ENCODE results near the gene ABHD5. TPM values are rescaled to one million over a fixed set of nuclear protein-coding genes. Genes with fewer than 3 reads are reported as not detected.

ABHD5 gene
- total RNA-seq, 2 experiments from 2014 or later, result 8.6 to 9.8 TPM

DNA sequence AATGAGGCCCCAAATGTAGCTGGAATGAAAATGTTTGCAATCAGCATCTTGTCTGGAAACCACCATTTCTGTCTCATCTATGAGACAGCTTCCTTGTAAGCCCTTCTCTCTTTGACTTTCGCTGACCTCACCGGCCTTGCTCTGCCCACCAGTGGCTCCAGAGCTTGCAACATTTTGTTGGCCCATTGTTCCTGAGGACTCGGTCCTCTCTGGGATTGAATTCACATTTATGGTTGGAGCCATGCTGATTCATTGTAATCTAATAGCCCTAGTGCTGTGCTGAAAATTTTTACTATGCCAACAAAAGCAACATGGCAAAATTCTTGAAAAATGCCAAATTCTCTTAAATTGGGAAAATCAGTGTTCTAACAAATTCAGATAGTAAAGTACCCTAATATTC lies 37.2 kb downstream of the ABHD5 start:
- no peak overlapping the region for H3K27ac Mint-ChIP-seq
- H3K27me3 Mint-ChIP-seq, result no peaks in the 10 kb centered on the region
- POLR2A ChIA-PET, result no interaction called here
- H3K36me3 Mint-ChIP-seq (ENCODE audit: low read depth), result no peaks in the 10 kb centered on the region
- intact Hi-C loops (cut with DNase I, micrococcal nuclease), result no loop called here
- DNase-seq, result no peak
- ATAC-seq, result no peak
- no peaks in the 10 kb centered on the region for H3K4me1 Mint-ChIP-seq
- H3K9me3 Mint-ChIP-seq (ENCODE audit: low read depth), result no peaks in the 10 kb centered on the region
- H3K4me3 Mint-ChIP-seq, result no peak overlapping the region
- CTCF ChIA-PET, result no interaction called here

DNA sequence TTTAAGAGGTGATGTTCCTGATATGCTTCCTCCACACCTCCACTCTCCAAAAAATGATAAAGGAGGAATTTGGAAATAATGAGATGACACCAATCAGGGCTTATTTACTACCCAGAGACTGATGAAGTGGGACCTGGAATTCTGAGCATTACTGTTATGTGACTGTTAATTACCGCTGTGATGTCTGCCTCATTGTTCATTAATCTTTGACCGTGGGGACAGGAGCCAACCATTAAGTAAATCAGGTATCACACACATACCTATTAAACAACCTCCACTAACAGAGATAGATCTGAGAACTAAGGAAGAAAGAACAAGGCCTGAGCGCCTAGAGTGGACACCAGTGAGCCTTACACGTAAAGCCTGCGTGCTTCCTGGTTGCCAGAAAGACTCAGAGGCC lies 37.7 kb downstream of the ABHD5 start:
- Mint-ChIP-seq H3K36me3 (ENCODE audit: low read depth) (no peaks in the 10 kb centered on the region), H3K4me1 (no peaks in the 10 kb centered on the region), H3K27ac (no peak overlapping the region), H3K9me3 (ENCODE audit: low read depth) (no peaks in the 10 kb centered on the region), H3K4me3 (no peak overlapping the region), H3K27me3 (no peaks in the 10 kb centered on the region)
- DNase-seq, result no peak
- no peak for ATAC-seq
- ChIA-PET CTCF (no interaction called here), POLR2A (no interaction called here)
- intact Hi-C loops (cut with DNase I, micrococcal nuclease), result no loop called here

DNA sequence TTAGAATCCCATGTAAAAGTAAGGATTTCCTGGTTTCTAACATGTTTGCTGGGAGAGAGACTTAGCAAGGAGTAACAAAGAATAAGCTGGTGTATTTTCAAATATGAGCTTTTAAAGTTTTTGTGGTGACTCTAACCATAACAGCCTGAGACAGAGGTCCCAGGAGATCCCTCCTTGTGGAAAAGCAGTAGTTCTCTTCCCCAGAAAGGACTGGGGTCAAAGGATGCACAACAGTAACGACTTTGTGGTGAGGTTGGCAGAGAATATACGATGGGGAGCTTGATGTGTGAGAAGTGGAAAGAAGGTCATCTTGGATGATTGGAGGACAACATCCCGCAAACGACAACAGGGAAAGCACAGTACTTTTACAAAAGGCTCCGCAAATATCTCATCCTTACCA lies 38.2 kb downstream of the ABHD5 start:
- CTCF ChIA-PET, result no interaction called here
- H3K36me3 Mint-ChIP-seq (ENCODE audit: low read depth), result no peaks in the 10 kb centered on the region

DNA sequence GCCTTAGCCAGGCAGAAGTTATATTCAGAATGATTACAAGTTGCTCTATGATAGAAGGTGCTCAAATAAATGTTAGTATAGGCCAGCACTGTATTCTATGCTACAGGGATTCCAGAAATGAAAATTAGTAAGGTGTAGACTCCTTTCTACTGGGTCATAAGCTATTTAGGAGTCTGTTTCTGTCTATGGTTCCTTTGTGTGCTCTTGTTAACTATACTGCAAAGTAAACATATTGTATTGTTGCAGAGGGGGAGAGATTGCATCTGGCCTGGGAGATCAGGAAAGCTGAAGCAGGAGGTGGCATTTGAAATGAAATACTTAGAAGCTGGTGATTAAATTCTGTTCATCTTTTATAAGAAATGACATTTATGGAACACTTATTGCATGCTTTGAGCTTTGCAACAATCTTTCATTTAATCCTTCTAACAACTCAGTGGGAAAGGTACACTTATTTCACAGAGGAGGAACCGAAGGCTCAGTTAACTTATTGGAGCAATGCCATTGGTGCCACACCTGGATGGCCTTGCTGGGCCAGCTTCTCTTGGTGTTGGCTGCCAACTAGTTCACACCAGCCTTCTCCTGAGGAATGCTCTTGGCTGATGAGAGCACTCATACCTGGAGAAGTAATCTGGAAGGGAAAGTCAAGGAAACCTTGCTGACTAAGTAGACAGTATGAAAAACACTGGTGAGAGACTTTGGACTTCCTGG lies 39.1 kb downstream of the ABHD5 start:
- ATAC-seq (no peak), DNase-seq (no peak)
- Mint-ChIP-seq H3K9me3 (ENCODE audit: low read depth) (no peaks in the 10 kb centered on the region), H3K4me1 (no peaks in the 10 kb centered on the region), H3K4me3 (no peak overlapping the region), H3K27ac (no peak overlapping the region), H3K36me3 (ENCODE audit: low read depth) (no peaks in the 10 kb centered on the region), H3K27me3 (no peaks in the 10 kb centered on the region)
- POLR2A ChIA-PET, result no interaction called here
- CTCF ChIA-PET, result no interaction called here
- intact Hi-C loops (cut with DNase I, micrococcal nuclease), result no loop called here

More for the DNA sequence above, 38.2 kb downstream of the ABHD5 start:
- H3K27me3 Mint-ChIP-seq, result no peaks in the 10 kb centered on the region
- no peak overlapping the region for H3K4me3 Mint-ChIP-seq
- no peaks in the 10 kb centered on the region for H3K9me3 Mint-ChIP-seq (ENCODE audit: low read depth)
- H3K4me1 Mint-ChIP-seq, result no peaks in the 10 kb centered on the region
- no peak for ATAC-seq
- DNase-seq, result no peak
- intact Hi-C loops (cut with DNase I, micrococcal nuclease), result no loop called here
- H3K27ac Mint-ChIP-seq, result no peak overlapping the region
- POLR2A ChIA-PET, result no interaction called here

DNA sequence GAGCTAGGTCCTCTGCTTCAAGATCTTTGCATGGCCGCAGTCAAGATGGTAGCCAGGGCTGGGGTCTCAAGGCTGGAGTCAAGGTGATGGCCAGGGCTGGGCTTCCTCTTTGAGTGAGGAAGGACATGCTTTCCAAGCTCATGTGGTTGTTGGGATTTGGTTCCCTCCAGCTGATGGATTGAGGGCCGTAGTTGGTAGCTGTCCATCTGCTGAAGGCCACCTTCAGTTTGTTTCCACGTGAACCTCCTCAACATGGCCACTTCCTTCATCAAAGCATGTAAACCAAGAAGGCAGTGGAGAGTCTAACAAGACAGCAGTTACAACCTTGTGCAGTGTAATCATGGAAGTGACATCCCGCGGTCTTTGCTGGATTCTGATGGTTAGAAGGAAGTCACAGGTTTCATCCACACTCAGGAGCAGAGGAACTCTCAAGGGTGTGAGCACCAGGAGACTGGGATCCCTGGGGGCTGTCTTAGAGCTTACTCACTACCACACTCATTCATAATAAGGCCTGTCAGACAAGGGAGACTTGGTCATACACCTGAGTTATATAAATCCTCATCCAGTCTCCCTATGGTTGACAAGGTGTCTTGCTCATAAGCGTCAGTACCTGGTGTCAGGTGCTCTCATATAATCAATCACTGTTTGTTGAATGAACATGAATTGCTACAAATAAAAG lies 42.1 kb downstream of the ABHD5 start:
- no peaks in the 10 kb centered on the region for H3K4me1 Mint-ChIP-seq
- H3K27me3 Mint-ChIP-seq, result no peaks in the 10 kb centered on the region
- no peak overlapping the region for H3K4me3 Mint-ChIP-seq
- H3K27ac Mint-ChIP-seq, result no peak overlapping the region
- no peaks in the 10 kb centered on the region for H3K9me3 Mint-ChIP-seq (ENCODE audit: low read depth)
- no peaks in the 10 kb centered on the region for H3K36me3 Mint-ChIP-seq (ENCODE audit: low read depth)
- ChIA-PET POLR2A (no interaction called here), CTCF (interaction anchor here (0.8 kb wide), 1 partner anchor 176 kb away, joined by 3 read pairs; no protein-coding TSS in a partner anchor)
- DNase-seq (no peak), ATAC-seq (no peak)
- intact Hi-C loops (cut with DNase I, micrococcal nuclease), result no loop called here

DNA sequence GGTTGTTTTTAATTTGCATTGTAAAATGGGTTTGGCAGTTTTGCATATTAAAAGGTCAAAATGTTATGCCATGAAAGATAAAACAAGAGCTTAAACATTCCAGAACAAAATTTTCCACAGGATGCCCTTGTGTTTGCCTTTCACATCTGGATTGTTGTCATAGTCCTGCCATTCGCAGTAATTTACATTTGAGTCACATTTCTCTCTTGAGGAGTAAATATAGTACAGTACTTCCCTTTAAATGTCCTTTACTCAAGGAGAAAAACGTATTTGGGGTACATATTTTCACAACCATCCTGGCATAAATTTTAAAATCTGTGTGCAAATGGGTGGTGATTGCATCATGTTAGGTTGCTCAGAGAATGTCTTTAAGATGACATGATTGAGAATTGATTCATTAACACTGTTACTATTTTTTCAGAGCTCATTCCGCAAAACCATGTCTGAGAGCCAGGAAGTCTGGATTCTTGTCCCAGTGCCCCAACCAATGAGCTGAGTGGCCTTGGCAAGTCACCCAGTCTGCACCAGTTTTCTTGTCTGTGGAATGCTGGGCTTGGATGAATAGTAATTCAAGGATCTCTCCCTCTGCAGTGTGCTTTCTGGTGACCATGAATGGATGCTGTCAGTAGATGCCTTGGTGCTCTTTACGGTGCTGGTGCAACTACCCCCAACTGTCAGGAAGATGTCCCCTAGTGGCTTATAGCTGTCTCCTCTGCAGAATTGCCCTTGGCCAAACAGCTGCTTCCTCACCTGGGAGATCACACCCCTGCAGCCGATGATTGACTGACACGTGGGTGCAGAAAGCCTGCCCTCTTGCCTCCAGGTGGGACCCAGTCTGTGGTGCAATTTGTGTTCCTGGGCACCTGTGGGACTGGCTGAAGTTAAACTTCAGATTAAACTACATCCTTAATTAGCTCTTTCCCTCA lies 43.0 kb downstream of the ABHD5 start:
- Mint-ChIP-seq H3K4me3 (no peak overlapping the region), H3K9me3 (ENCODE audit: low read depth) (no peaks in the 10 kb centered on the region), H3K27ac (no peak overlapping the region), H3K36me3 (ENCODE audit: low read depth) (no peaks in the 10 kb centered on the region), H3K27me3 (no peaks in the 10 kb centered on the region), H3K4me1 (no peaks in the 10 kb centered on the region)
- intact Hi-C loops (cut with DNase I, micrococcal nuclease), result no loop called here
- no peak for ATAC-seq
- CTCF ChIA-PET, result no interaction called here
- POLR2A ChIA-PET, result no interaction called here
- no peak for DNase-seq

GRCh38 chr3:43734685-43735084 lies 43.9 kb downstream of the ABHD5 start:
- Mint-ChIP-seq H3K9me3 (ENCODE audit: low read depth) (no peaks in the 10 kb centered on the region), H3K27me3 (no peaks in the 10 kb centered on the region), H3K4me3 (no peak overlapping the region), H3K4me1 (no peaks in the 10 kb centered on the region), H3K36me3 (ENCODE audit: low read depth) (no peaks in the 10 kb centered on the region), H3K27ac (no peak overlapping the region)
- DNase-seq (no peak), ATAC-seq (no peak)
- ChIA-PET POLR2A (no interaction called here), CTCF (no interaction called here)
- intact Hi-C loops (cut with DNase I, micrococcal nuclease), result no loop called here

DNA sequence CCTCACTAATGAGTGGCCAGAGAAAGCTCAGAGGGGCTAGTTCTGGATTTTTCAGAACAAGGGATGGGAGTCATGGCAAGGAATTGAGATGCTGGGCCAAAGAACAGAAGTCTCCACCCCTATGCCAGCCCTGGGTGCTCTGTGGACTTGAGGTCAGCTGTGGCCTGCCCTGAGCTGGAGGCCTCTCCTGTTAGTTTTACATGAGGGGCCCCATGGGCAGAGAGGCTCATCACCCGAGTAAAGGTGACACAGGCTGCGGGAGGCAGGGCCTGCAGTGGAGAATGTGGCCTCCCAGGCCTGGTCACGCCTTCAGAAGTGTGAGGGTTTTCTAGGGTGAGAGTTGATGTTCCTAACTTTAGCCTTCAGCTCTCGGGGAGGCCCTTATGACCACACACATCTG lies 44.9 kb downstream of the ABHD5 start:
- intact Hi-C loops (cut with DNase I, micrococcal nuclease), result no loop called here

DNA sequence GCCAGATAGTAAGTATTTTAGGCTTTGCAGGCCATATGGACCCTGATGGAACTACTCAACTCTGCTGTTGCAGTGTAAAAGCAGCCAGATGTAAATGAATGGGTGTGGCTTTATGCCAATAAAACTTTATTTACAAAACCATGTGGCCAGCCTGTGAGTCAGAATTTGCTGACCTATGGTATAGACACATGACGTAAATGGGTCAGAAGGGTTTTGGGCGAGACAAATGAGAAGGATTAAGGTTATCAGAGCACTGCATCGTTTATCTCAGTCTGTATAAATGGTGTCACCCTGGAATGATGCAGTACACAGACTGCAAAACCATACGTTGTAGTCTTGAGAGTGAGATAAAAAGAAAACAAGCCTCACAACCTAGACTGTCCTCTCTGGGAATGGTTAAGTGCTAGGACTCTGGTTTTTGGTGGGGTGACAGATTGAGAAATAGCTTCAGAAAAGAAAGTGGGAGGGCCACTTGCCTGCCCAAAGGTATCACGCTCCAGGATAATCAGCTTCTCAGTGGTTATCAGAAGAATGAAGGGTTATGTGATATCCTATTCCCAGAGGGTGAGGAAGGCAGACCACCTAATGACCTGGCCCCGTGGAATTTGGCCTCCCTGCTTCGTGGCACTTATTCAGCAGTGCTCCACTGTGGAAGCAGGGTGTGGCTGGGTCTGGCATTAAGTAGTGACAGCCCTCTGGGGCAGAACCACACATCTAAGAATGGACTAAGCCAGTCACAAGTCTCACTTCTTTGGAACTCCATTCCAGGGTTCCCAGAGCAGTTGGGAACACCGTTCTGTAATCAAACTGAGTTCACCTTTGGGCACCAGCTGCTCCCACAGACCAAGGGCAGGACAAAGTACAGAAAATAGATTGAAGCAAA lies 46.1 kb downstream of the ABHD5 start:
- DNase-seq (no peak), ATAC-seq (no peak)
- Mint-ChIP-seq H3K4me3 (no peak overlapping the region), H3K36me3 (ENCODE audit: low read depth) (no peaks in the 10 kb centered on the region), H3K27ac (no peak overlapping the region), H3K9me3 (ENCODE audit: low read depth) (no peaks in the 10 kb centered on the region), H3K27me3 (no peaks in the 10 kb centered on the region), H3K4me1 (no peaks in the 10 kb centered on the region)
- ChIA-PET POLR2A (no interaction called here), CTCF (interaction anchor here (0.6 kb wide), 1 partner anchor 320 kb away, joined by 3 read pairs; no protein-coding TSS in a partner anchor)
- intact Hi-C loops (cut with DNase I, micrococcal nuclease), result no loop called here

More for the DNA sequence above, 44.9 kb downstream of the ABHD5 start:
- no peaks in the 10 kb centered on the region for H3K36me3 Mint-ChIP-seq (ENCODE audit: low read depth)
- DNase-seq (no peak), ATAC-seq (no peak)
- no peaks in the 10 kb centered on the region for H3K9me3 Mint-ChIP-seq (ENCODE audit: low read depth)
- ChIA-PET POLR2A (no interaction called here), CTCF (no interaction called here)
- no peaks in the 10 kb centered on the region for H3K4me1 Mint-ChIP-seq
- H3K4me3 Mint-ChIP-seq, result no peak overlapping the region
- no peaks in the 10 kb centered on the region for H3K27me3 Mint-ChIP-seq
- H3K27ac Mint-ChIP-seq, result no peak overlapping the region

GRCh38 chr3:43738305-43738704 lies 47.6 kb downstream of the ABHD5 start:
- DNase-seq (no peak), ATAC-seq (no peak)
- CTCF ChIA-PET, result no interaction called here
- Mint-ChIP-seq H3K4me3 (no peak overlapping the region), H3K9me3 (ENCODE audit: low read depth) (no peaks in the 10 kb centered on the region), H3K4me1 (no peaks in the 10 kb centered on the region), H3K27ac (no peak overlapping the region), H3K36me3 (ENCODE audit: low read depth) (no peaks in the 10 kb centered on the region), H3K27me3 (no peaks in the 10 kb centered on the region)
- intact Hi-C loops (cut with DNase I, micrococcal nuclease), result no loop called here
- POLR2A ChIA-PET, result interaction anchor here (0.6 kb wide), 1 partner anchor 62 kb away, joined by 5 read pairs; no protein-coding TSS in a partner anchor

- Mint-ChIP-seq H3K27me3 (no peaks in the 10 kb centered on the region), H3K36me3 (ENCODE audit: low read depth) (no peaks in the 10 kb centered on the region), H3K4me3 (no peak overlapping the region), H3K9me3 (ENCODE audit: low read depth) (peaks cover 6% of the 10 kb centered on the region), H3K27ac (no peak overlapping the region), H3K4me1 (no peaks in the 10 kb centered on the region)
- ChIA-PET CTCF (interaction anchor here (0.7 to 1.0 kb wide), 2 partner anchors 21 to 513 kb away, joined by 3 to 4 read pairs; no protein-coding TSS in a partner anchor), POLR2A (no interaction called here)
- ATAC-seq (no peak), DNase-seq (no peak)
- intact Hi-C loops (cut with DNase I, micrococcal nuclease), result loop anchor here in 1 of 2 experiments (1.0 kb wide), 1 partner anchor 199 kb away; no protein-coding TSS in a partner anchor
Observed at GRCh38 chr3:43742920-43743319, 52.2 kb downstream of the ABHD5 start.
